ENCODE results near the gene KCNQ1OT1.

Gene KCNQ1OT1

GRCh38 chr11:2713661-2714462 is 14.1 kb upstream of the KCNQ1OT1 start:
- no peak overlapping the region for H3K27ac ChIP-seq (ENCODE audit: low read length)
- H3K9ac ChIP-seq (ENCODE audit: low read length), result no peak overlapping the region
- H3K9me3 ChIP-seq (ENCODE audit: insufficient read depth, low read length), result no peaks in the 10 kb centered on the region
- no peak overlapping the region for H2AFZ ChIP-seq (ENCODE audit: low read depth, low read length)
- no peak overlapping the region for H3K4me3 ChIP-seq (ENCODE audit: low read length)
- H3K27me3 ChIP-seq (ENCODE audit: low read depth, low read length), result peaks cover 18% of the 10 kb centered on the region; the same call in 1 of the 2 replicates
- no peaks in the 10 kb centered on the region for H4K20me1 ChIP-seq (ENCODE audit: insufficient read depth, low read length)
- TF ChIP-seq EZH2phosphoT487 (IDR thresholded peaks at IDR 0.05; ENCODE audit: low read depth) (no peak), CTCF (IDR thresholded peaks at IDR 0.05; ENCODE audit: low read depth, low read length) (no peak)
- no peaks in the 10 kb centered on the region for H3K79me2 ChIP-seq (ENCODE audit: low read length)
- H3K4me2 ChIP-seq (ENCODE audit: low read length), result no peak overlapping the region
- no peaks in the 10 kb centered on the region for H3K4me1 ChIP-seq (ENCODE audit: low read length)
- H3K36me3 ChIP-seq (replicated peaks; ENCODE audit: low read depth, low read length), result no peaks in the 10 kb centered on the region

GRCh38 chr11:2713094-2713493 is 13.3 kb upstream of the KCNQ1OT1 start:
- Histone ChIP-seq H3K27ac (ENCODE audit: low read length) (no peak overlapping the region), H3K9ac (ENCODE audit: low read length) (no peak overlapping the region), H3K27me3 (ENCODE audit: low read depth, low read length) (peaks cover 18% of the 10 kb centered on the region; the same call in 1 of the 2 replicates), H3K4me1 (ENCODE audit: low read length) (no peaks in the 10 kb centered on the region), H4K20me1 (ENCODE audit: insufficient read depth, low read length) (no peaks in the 10 kb centered on the region), H3K4me2 (ENCODE audit: low read length) (no peak overlapping the region), H3K79me2 (ENCODE audit: low read length) (no peaks in the 10 kb centered on the region), H3K36me3 (replicated peaks; ENCODE audit: low read depth, low read length) (no peaks in the 10 kb centered on the region), H3K4me3 (ENCODE audit: low read length) (no peak overlapping the region), H2AFZ (ENCODE audit: low read depth, low read length) (no peak overlapping the region), H3K9me3 (ENCODE audit: insufficient read depth, low read length) (no peaks in the 10 kb centered on the region)
- TF ChIP-seq EZH2phosphoT487 (IDR thresholded peaks at IDR 0.05; ENCODE audit: low read depth), result no peak
- no peak for TF ChIP-seq CTCF (IDR thresholded peaks at IDR 0.05; ENCODE audit: low read depth, low read length)

- Histone ChIP-seq H3K36me3 (replicated peaks; ENCODE audit: low read depth, low read length) (no peaks in the 10 kb centered on the region), H3K4me3 (ENCODE audit: low read length) (no peak overlapping the region), H3K27me3 (ENCODE audit: low read depth, low read length) (peaks cover 18% of the 10 kb centered on the region; the same call in 1 of the 2 replicates), H3K9me3 (ENCODE audit: insufficient read depth, low read length) (no peaks in the 10 kb centered on the region), H2AFZ (ENCODE audit: low read depth, low read length) (no peak overlapping the region), H3K4me2 (ENCODE audit: low read length) (no peak overlapping the region), H3K4me1 (ENCODE audit: low read length) (no peaks in the 10 kb centered on the region), H3K79me2 (ENCODE audit: low read length) (no peaks in the 10 kb centered on the region), H3K27ac (ENCODE audit: low read length) (no peak overlapping the region), H3K9ac (ENCODE audit: low read length) (no peak overlapping the region), H4K20me1 (ENCODE audit: insufficient read depth, low read length) (no peaks in the 10 kb centered on the region)
- TF ChIP-seq CTCF (IDR thresholded peaks at IDR 0.05; ENCODE audit: low read depth, low read length) (no peak), EZH2phosphoT487 (IDR thresholded peaks at IDR 0.05; ENCODE audit: low read depth) (no peak)
These were observed 11.4 kb upstream of the KCNQ1OT1 start for GRCh38 chr11:2711161-2711560.

GRCh38 chr11:2709429-2709828 is 9.6 kb upstream of the KCNQ1OT1 start:
- Histone ChIP-seq H3K4me1 (ENCODE audit: low read length) (no peaks in the 10 kb centered on the region), H3K4me3 (ENCODE audit: low read length) (no peak overlapping the region), H4K20me1 (ENCODE audit: insufficient read depth, low read length) (no peaks in the 10 kb centered on the region), H3K4me2 (ENCODE audit: low read length) (no peak overlapping the region), H3K36me3 (replicated peaks; ENCODE audit: low read depth, low read length) (no peaks in the 10 kb centered on the region), H3K27ac (ENCODE audit: low read length) (no peak overlapping the region), H3K9me3 (ENCODE audit: insufficient read depth, low read length) (no peaks in the 10 kb centered on the region), H3K9ac (ENCODE audit: low read length) (no peak overlapping the region), H3K27me3 (ENCODE audit: low read depth, low read length) (peaks cover 18% of the 10 kb centered on the region; the same call in 1 of the 2 replicates), H3K79me2 (ENCODE audit: low read length) (no peaks in the 10 kb centered on the region), H2AFZ (ENCODE audit: low read depth, low read length) (no peak overlapping the region)
- no peak for TF ChIP-seq EZH2phosphoT487 (IDR thresholded peaks at IDR 0.05; ENCODE audit: low read depth)

Measured in OCI-LY3 (cell line).